ENCODE data around the gene PSMD9. TPM values are rescaled to one million over a fixed set of nuclear protein-coding genes. Genes with fewer than 3 reads are reported as not detected.

Gene PSMD9
- polyA plus RNA-seq, 1 donor = 55.2 TPM

DNA sequence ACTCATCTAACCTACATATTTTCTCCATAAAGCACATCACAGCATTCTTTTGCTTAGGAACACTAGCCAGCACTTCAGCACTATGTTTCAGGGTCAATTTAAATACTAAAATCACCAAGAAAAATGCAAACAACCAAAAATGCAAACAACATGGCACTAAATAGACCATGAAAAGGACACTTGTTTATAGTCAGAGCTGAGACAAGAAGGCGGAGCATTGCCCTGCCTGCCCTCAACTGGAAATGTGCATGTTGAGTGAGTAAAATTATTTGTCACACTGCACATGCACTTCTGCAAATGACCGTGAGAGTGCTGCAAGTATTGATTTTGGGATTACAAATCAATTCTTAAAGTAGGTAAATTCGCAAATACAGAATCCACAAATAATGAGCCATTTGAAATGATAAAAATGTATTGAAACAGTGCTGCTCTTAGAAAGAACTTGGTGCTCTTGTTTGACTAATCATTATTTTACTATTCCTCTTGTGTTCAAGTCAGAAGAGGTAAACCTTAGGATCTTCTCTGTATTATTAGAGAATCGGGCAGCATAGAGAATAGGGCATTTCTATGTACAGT, 64.6 kb downstream of the PSMD9 start:
- Histone ChIP-seq H3K4me1 (ENCODE audit: control insufficient read depth, insufficient read depth, low read length) (no peaks in the 10 kb centered on the region), H3K36me3 (ENCODE audit: control insufficient read depth, insufficient read depth, low read length) (no peaks in the 10 kb centered on the region), H3K27me3 (ENCODE audit: control insufficient read depth, insufficient read depth, low read length) (no peaks in the 10 kb centered on the region), H3K27ac (ENCODE audit: low read length) (no peak overlapping the region), H3K4me3 (ENCODE audit: low read length) (no peak overlapping the region), H3K9me3 (ENCODE audit: control insufficient read depth, low read depth, low read length) (no peaks in the 10 kb centered on the region)
- DNase-seq = no peak
- WGBS (ENCODE audit: insufficient coverage, low lambda C conversion rate) = 69% methylated on average over 3 of the region's 4 CpGs

DNA sequence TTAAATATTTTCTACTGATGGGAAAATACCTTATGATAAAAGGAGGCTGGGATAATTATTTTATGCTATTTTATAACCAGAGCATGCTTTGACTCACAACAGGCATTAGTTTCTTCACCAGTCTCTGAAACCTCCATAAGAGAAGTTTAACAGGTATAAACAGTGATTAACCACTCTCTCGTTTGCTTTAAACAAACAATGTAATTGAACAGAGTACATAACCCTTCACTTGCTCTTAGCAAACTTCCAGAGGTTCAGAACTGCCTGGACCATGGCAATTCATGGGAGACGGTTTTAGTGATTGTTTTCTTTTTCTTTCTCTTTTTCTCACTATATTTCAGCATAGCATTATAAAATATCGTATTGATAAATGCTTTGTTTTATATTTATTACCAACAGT, 65.1 kb downstream of the PSMD9 start:
- Histone ChIP-seq H3K27me3 (ENCODE audit: control insufficient read depth, insufficient read depth, low read length) (no peaks in the 10 kb centered on the region), H3K9me3 (ENCODE audit: control insufficient read depth, low read depth, low read length) (no peaks in the 10 kb centered on the region), H3K27ac (ENCODE audit: low read length) (no peak overlapping the region), H3K4me3 (ENCODE audit: low read length) (no peak overlapping the region), H3K36me3 (ENCODE audit: control insufficient read depth, insufficient read depth, low read length) (no peaks in the 10 kb centered on the region), H3K4me1 (ENCODE audit: control insufficient read depth, insufficient read depth, low read length) (no peaks in the 10 kb centered on the region)
- DNase-seq = no peak
- WGBS (ENCODE audit: insufficient coverage, low lambda C conversion rate) = 40% methylated on average over 1 of the region's 3 CpGs

DNA sequence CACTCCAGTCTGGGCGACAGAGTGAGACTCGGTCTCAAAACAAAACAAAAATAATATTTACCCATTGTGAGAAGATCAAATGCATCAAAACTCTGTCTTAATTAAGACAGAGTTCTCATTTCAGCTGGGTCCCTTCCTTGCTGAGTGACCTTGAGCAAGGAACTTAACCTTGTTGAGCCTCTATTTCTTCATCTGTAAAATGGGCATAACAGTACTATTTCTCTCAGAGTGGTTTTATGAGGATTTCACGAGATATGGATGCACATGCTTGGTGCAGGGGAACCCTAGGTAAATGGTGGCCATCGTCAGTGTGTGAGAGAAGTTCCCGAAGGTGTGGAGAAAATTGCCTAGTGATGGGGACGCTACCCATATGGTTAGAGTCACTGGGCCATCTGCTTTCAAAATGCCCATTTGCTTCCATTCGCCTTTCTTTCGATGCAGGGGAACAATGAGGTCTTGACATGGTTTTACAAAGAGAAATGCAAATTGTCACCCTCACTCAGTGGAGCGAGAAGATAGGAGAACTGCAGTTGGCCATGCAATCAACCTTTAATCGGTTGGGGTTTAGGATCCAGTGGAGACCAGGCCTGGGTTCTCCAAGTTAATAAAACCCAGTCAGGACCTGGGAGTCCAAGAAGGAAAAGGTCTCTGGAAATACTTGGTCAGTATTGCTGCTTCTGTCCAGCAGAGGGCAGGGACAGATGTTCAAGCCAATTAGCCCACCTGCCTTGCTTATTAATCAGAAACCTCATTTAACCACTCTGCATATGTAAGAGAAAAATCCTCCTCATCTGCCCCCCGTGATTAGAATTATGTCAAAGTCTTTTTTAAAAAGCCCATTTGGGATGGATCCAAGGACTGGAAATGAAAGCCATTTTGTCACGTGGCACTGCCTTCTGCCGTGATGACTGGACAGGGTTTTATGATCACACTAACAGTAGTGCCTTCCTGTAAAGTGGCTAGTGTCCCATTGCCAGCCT, 67.0 kb downstream of the PSMD9 start:
- WGBS (ENCODE audit: insufficient coverage, low lambda C conversion rate) = 100% methylated on average over 2 of the region's 13 CpGs
- DNase-seq = no peak

GRCh38 chr12:121957861-121958515, 69.4 kb downstream of the PSMD9 start:
- no peak overlapping the region for H3K27ac ChIP-seq (ENCODE audit: low read length)
- H3K4me1 ChIP-seq (ENCODE audit: control insufficient read depth, insufficient read depth, low read length) = no peaks in the 10 kb centered on the region
- no peak overlapping the region for H3K4me3 ChIP-seq (ENCODE audit: low read length)
- no CpG with 5 or more reads among the region's 6 CpGs for WGBS (ENCODE audit: insufficient coverage, low lambda C conversion rate)
- no peaks in the 10 kb centered on the region for H3K36me3 ChIP-seq (ENCODE audit: control insufficient read depth, insufficient read depth, low read length)
- H3K9me3 ChIP-seq (ENCODE audit: control insufficient read depth, low read depth, low read length) = no peaks in the 10 kb centered on the region
- DNase-seq = no peak
- no peaks in the 10 kb centered on the region for H3K27me3 ChIP-seq (ENCODE audit: control insufficient read depth, insufficient read depth, low read length)

More for the DNA sequence above, 67.0 kb downstream of the PSMD9 start:
- Histone ChIP-seq H3K36me3 (ENCODE audit: control insufficient read depth, insufficient read depth, low read length) (no peaks in the 10 kb centered on the region), H3K27ac (ENCODE audit: low read length) (no peak overlapping the region), H3K4me3 (ENCODE audit: low read length) (no peak overlapping the region), H3K9me3 (ENCODE audit: control insufficient read depth, low read depth, low read length) (no peaks in the 10 kb centered on the region), H3K27me3 (ENCODE audit: control insufficient read depth, insufficient read depth, low read length) (no peaks in the 10 kb centered on the region), H3K4me1 (ENCODE audit: control insufficient read depth, insufficient read depth, low read length) (no peaks in the 10 kb centered on the region)

GRCh38 chr12:121958541-121959240, 70.1 kb downstream of the PSMD9 start:
- WGBS (ENCODE audit: insufficient coverage, low lambda C conversion rate) = no CpG with 5 or more reads among the region's 21 CpGs

DNA sequence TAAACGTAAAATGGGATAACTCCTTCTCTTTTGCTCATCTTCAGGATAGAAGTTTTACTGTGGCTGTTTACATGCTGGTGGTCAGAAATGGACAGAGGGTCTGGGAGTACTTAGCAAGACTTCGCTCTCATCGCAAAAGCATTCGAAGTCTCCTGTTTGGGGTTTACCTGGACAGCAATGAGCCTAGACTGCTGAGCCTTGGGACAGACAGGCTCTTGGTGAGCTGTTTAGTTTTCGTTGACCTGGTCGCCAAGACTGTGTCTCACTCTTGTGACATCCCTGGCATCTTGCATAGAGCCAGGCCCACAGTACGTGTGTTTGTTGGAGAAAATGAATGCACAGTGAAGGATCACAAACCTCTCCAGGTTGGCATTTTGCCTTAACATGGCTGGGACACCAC, 72.0 kb downstream of the PSMD9 start:
- no CpG with 5 or more reads among the region's 7 CpGs for WGBS (ENCODE audit: insufficient coverage, low lambda C conversion rate)
- no peak overlapping the region for H3K4me3 ChIP-seq (ENCODE audit: low read length)
- no peaks in the 10 kb centered on the region for H3K36me3 ChIP-seq (ENCODE audit: control insufficient read depth, insufficient read depth, low read length)
- H3K27me3 ChIP-seq (ENCODE audit: control insufficient read depth, insufficient read depth, low read length) = no peaks in the 10 kb centered on the region
- H3K27ac ChIP-seq (ENCODE audit: low read length) = no peak overlapping the region
- DNase-seq = no peak
- H3K9me3 ChIP-seq (ENCODE audit: control insufficient read depth, low read depth, low read length) = no peaks in the 10 kb centered on the region
- H3K4me1 ChIP-seq (ENCODE audit: control insufficient read depth, insufficient read depth, low read length) = no peaks in the 10 kb centered on the region

More at GRCh38 chr12:121958541-121959240, 70.1 kb downstream of the PSMD9 start:
- H3K27ac ChIP-seq (ENCODE audit: low read length) = no peak overlapping the region
- H3K36me3 ChIP-seq (ENCODE audit: control insufficient read depth, insufficient read depth, low read length) = no peaks in the 10 kb centered on the region
- DNase-seq = no peak
- H3K4me1 ChIP-seq (ENCODE audit: control insufficient read depth, insufficient read depth, low read length) = no peaks in the 10 kb centered on the region
- no peak overlapping the region for H3K4me3 ChIP-seq (ENCODE audit: low read length)
- no peaks in the 10 kb centered on the region for H3K9me3 ChIP-seq (ENCODE audit: control insufficient read depth, low read depth, low read length)
- H3K27me3 ChIP-seq (ENCODE audit: control insufficient read depth, insufficient read depth, low read length) = no peaks in the 10 kb centered on the region

GRCh38 chr12:121961195-121961879, 72.7 kb downstream of the PSMD9 start:
- Histone ChIP-seq H3K27me3 (ENCODE audit: control insufficient read depth, insufficient read depth, low read length) (no peaks in the 10 kb centered on the region), H3K27ac (ENCODE audit: low read length) (no peak overlapping the region), H3K9me3 (ENCODE audit: control insufficient read depth, low read depth, low read length) (no peaks in the 10 kb centered on the region), H3K4me3 (ENCODE audit: low read length) (no peak overlapping the region), H3K36me3 (ENCODE audit: control insufficient read depth, insufficient read depth, low read length) (no peaks in the 10 kb centered on the region), H3K4me1 (ENCODE audit: control insufficient read depth, insufficient read depth, low read length) (no peaks in the 10 kb centered on the region)
- no peak for DNase-seq
- no CpG with 5 or more reads among the region's 5 CpGs for WGBS (ENCODE audit: insufficient coverage, low lambda C conversion rate)

- no peaks in the 10 kb centered on the region for H3K27me3 ChIP-seq (ENCODE audit: control insufficient read depth, insufficient read depth, low read length)
- H3K4me3 ChIP-seq (ENCODE audit: low read length) = no peak overlapping the region
- no peak for DNase-seq
- H3K27ac ChIP-seq (ENCODE audit: low read length) = no peak overlapping the region
- H3K4me1 ChIP-seq (ENCODE audit: control insufficient read depth, insufficient read depth, low read length) = no peaks in the 10 kb centered on the region
- no peaks in the 10 kb centered on the region for H3K36me3 ChIP-seq (ENCODE audit: control insufficient read depth, insufficient read depth, low read length)
- no peaks in the 10 kb centered on the region for H3K9me3 ChIP-seq (ENCODE audit: control insufficient read depth, low read depth, low read length)
- no CpG with 5 or more reads among the region's 15 CpGs for WGBS (ENCODE audit: insufficient coverage, low lambda C conversion rate)
Observed at GRCh38 chr12:121963341-121964018, 74.9 kb downstream of the PSMD9 start.

GRCh38 chr12:121964813-121965643, 76.4 kb downstream of the PSMD9 start:
- Histone ChIP-seq H3K27me3 (ENCODE audit: control insufficient read depth, insufficient read depth, low read length) (no peaks in the 10 kb centered on the region), H3K9me3 (ENCODE audit: control insufficient read depth, low read depth, low read length) (no peaks in the 10 kb centered on the region), H3K4me3 (ENCODE audit: low read length) (no peak overlapping the region), H3K4me1 (ENCODE audit: control insufficient read depth, insufficient read depth, low read length) (no peaks in the 10 kb centered on the region), H3K36me3 (ENCODE audit: control insufficient read depth, insufficient read depth, low read length) (no peaks in the 10 kb centered on the region), H3K27ac (ENCODE audit: low read length) (no peak overlapping the region)
- DNase-seq = no peak
- WGBS (ENCODE audit: insufficient coverage, low lambda C conversion rate) = 41% methylated on average over 5 of the region's 9 CpGs

Data from large intestine (tissue), 3 donors.